ENCODE measurements around the gene ELAVL1. TPM values are rescaled to one million over a fixed set of nuclear protein-coding genes. Genes with fewer than 3 reads are reported as not detected.
"Not testable (repeated sequence)": the region's sequence is repeated elsewhere in the genome, so short reads cannot be mapped to it uniquely, and the experiment has no call there.

Gene ELAVL1
- polyA plus RNA-seq, 1 of the 3 experiments (the other 2 are of a cell fraction): 49.6 TPM

- no peaks in the 10 kb centered on the region for H3F3A ChIP-seq (replicated peaks; ENCODE audit: insufficient read depth)
- no peaks in the 10 kb centered on the region for H4K20me1 ChIP-seq (ENCODE audit: insufficient read depth)
- no peak overlapping the region for H3K4me3 ChIP-seq (ENCODE audit: low read depth in 2 of 2, low read length in 1 of 2)
- H3K4me1 ChIP-seq (ENCODE audit: control insufficient read depth in 1 of 2, insufficient read depth in 2 of 2, low read depth in 1 of 2, low read length in 1 of 2): no peaks in the 10 kb centered on the region
- no peaks in the 10 kb centered on the region for H3K9me3 ChIP-seq
- H2AFZ ChIP-seq (ENCODE audit: low read depth): no peak overlapping the region
- ChIA-PET CTCF (no interaction called here), POLR2A (no interaction called here)
- H3K27ac ChIP-seq (ENCODE audit: low read depth in 2 of 2, low read length in 1 of 2): no peak overlapping the region
- H3K4me2 ChIP-seq: no peak overlapping the region
- 70% methylated on average over 6 of the region's 6 CpGs for WGBS (ENCODE audit: low lambda C conversion rate)
- H3K9me2 ChIP-seq: no peaks in the 10 kb centered on the region
- TF ChIP-seq GATA2 (CRISPR knock-in tag; IDR thresholded peaks at IDR 0.05) (no peak), RXRA (IDR thresholded peaks at IDR 0.05; ENCODE audit: borderline replicate concordance, low read depth) (no peak), EZH2phosphoT487 (IDR thresholded peaks at IDR 0.05; ENCODE audit: borderline replicate concordance, low read depth) (no peak), TCF12 (IDR thresholded peaks at IDR 0.05) (no peak), ELF1 (IDR thresholded peaks at IDR 0.05) (no peak), RCOR1 (IDR thresholded peaks at IDR 0.05; ENCODE audit: low read length) (no peak), FOSL2 (IDR thresholded peaks at IDR 0.05; ENCODE audit: borderline replicate concordance, low read depth) (no peak), NFIC (IDR thresholded peaks at IDR 0.05; ENCODE audit: borderline replicate concordance) (no peak), POLR2AphosphoS5 (IDR thresholded peaks at IDR 0.05; ENCODE audit: low read depth, low read length) (no peak), CTCF (IDR thresholded peaks at IDR 0.05) (no peak)
- TF ChIP-seq, protein P1, sequence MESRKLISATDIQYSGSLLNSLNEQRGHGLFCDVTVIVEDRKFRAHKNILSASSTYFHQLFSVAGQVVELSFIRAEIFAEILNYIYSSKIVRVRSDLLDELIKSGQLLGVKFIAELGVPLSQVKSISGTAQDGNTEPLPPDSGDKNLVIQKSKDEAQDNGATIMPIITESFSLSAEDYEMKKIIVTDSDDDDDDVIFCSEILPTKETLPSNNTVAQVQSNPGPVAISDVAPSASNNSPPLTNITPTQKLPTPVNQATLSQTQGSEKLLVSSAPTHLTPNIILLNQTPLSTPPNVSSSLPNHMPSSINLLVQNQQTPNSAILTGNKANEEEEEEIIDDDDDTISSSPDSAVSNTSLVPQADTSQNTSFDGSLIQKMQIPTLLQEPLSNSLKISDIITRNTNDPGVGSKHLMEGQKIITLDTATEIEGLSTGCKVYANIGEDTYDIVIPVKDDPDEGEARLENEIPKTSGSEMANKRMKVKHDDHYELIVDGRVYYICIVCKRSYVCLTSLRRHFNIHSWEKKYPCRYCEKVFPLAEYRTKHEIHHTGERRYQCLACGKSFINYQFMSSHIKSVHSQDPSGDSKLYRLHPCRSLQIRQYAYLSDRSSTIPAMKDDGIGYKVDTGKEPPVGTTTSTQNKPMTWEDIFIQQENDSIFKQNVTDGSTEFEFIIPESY (IDR thresholded peaks at IDR 0.05; ENCODE audit: borderline replicate concordance, low read depth): no peak
- TF ChIP-seq, protein P2, sequence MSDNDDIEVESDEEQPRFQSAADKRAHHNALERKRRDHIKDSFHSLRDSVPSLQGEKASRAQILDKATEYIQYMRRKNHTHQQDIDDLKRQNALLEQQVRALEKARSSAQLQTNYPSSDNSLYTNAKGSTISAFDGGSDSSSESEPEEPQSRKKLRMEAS (IDR thresholded peaks at IDR 0.05; ENCODE audit: low read depth): no peak
- TF ChIP-seq, protein P3, sequence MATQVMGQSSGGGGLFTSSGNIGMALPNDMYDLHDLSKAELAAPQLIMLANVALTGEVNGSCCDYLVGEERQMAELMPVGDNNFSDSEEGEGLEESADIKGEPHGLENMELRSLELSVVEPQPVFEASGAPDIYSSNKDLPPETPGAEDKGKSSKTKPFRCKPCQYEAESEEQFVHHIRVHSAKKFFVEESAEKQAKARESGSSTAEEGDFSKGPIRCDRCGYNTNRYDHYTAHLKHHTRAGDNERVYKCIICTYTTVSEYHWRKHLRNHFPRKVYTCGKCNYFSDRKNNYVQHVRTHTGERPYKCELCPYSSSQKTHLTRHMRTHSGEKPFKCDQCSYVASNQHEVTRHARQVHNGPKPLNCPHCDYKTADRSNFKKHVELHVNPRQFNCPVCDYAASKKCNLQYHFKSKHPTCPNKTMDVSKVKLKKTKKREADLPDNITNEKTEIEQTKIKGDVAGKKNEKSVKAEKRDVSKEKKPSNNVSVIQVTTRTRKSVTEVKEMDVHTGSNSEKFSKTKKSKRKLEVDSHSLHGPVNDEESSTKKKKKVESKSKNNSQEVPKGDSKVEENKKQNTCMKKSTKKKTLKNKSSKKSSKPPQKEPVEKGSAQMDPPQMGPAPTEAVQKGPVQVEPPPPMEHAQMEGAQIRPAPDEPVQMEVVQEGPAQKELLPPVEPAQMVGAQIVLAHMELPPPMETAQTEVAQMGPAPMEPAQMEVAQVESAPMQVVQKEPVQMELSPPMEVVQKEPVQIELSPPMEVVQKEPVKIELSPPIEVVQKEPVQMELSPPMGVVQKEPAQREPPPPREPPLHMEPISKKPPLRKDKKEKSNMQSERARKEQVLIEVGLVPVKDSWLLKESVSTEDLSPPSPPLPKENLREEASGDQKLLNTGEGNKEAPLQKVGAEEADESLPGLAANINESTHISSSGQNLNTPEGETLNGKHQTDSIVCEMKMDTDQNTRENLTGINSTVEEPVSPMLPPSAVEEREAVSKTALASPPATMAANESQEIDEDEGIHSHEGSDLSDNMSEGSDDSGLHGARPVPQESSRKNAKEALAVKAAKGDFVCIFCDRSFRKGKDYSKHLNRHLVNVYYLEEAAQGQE (IDR thresholded peaks at IDR 0.05; ENCODE audit: low read depth, low read length): no peak
- no peak overlapping the region for H3K9ac ChIP-seq
- H3K36me3 ChIP-seq (replicated peaks in 1 of 2; ENCODE audit: control insufficient read depth in 1 of 2, insufficient read depth in 2 of 2, low read length in 1 of 2): no peaks in the 10 kb centered on the region
- peaks cover 8% of the 10 kb centered on the region; the same call in 1 of the 2 replicates for H3K27me3 ChIP-seq (ENCODE audit: insufficient read depth)
- no peak for DNase-seq
- H3K79me2 ChIP-seq (ENCODE audit: insufficient read depth): no peaks in the 10 kb centered on the region
Observed at GRCh38 chr19:8034178-8034525, 28.7 kb upstream of the ELAVL1 start.

GRCh38 chr19:8033287-8034177 lies 28.1 kb upstream of the ELAVL1 start:
- H3K27me3 ChIP-seq (ENCODE audit: insufficient read depth); H3K36me3 ChIP-seq (replicated peaks in 1 of 2; ENCODE audit: control insufficient read depth in 1 of 2, insufficient read depth in 2 of 2, low read length in 1 of 2); H3K9me3 ChIP-seq; H3K9me2 ChIP-seq; H3K9ac ChIP-seq; H2AFZ ChIP-seq (ENCODE audit: low read depth); H3K27ac ChIP-seq (ENCODE audit: low read depth in 2 of 2, low read length in 1 of 2); DNase-seq; H3K79me2 ChIP-seq (ENCODE audit: insufficient read depth); H3K4me1 ChIP-seq (ENCODE audit: control insufficient read depth in 1 of 2, insufficient read depth in 2 of 2, low read depth in 1 of 2, low read length in 1 of 2); H3F3A ChIP-seq (replicated peaks; ENCODE audit: insufficient read depth); H4K20me1 ChIP-seq (ENCODE audit: insufficient read depth); H3K4me2 ChIP-seq; CTCF ChIA-PET; POLR2A ChIA-PET; H3K4me3 ChIP-seq (ENCODE audit: low read depth in 2 of 2, low read length in 1 of 2): not testable (repeated sequence)
- 82% methylated on average over 22 of the region's 22 CpGs for WGBS (ENCODE audit: low lambda C conversion rate)

Measured in SK-N-SH (cell line).